ENCODE data around the gene ATP6V1F. TPM values are rescaled to one million over a fixed set of nuclear protein-coding genes. Genes with fewer than 3 reads are reported as not detected.

The ATP6V1F gene
- total RNA-seq, 1 experiment from 2014 or later, result 234 TPM

GRCh38 chr7:128835790-128836641 is 26.6 kb upstream of the ATP6V1F start:
- DNase-seq (ENCODE audit: low read depth), result no peak

- no peak for DNase-seq (ENCODE audit: low read depth)
Observed at GRCh38 chr7:128836729-128837348, 25.8 kb upstream of the ATP6V1F start.

GRCh38 chr7:128837521-128837921 is 25.1 kb upstream of the ATP6V1F start:
- DNase-seq (ENCODE audit: low read depth), result no peak

- no peak for DNase-seq (ENCODE audit: low read depth)
Observed at GRCh38 chr7:128838109-128838779, 24.4 kb upstream of the ATP6V1F start.

- DNase-seq (ENCODE audit: low read depth), result no peak
Observed at GRCh38 chr7:128838981-128839731, 23.5 kb upstream of the ATP6V1F start.

GRCh38 chr7:128839751-128840177 is 22.9 kb upstream of the ATP6V1F start:
- DNase-seq (ENCODE audit: low read depth), result no peak

- no peak for DNase-seq (ENCODE audit: low read depth)
Observed at GRCh38 chr7:128840326-128841170, 22.1 kb upstream of the ATP6V1F start.

- DNase-seq (ENCODE audit: low read depth), result no peak
Observed at GRCh38 chr7:128841171-128841690, 21.4 kb upstream of the ATP6V1F start.

- peak; percentile 25 for DNase-seq (ENCODE audit: low read depth)
Observed at GRCh38 chr7:128841921-128842673, 20.6 kb upstream of the ATP6V1F start.

- no peak for DNase-seq (ENCODE audit: low read depth)
Observed at GRCh38 chr7:128842674-128843641, 19.7 kb upstream of the ATP6V1F start.

GRCh38 chr7:128843938-128844621 is 18.6 kb upstream of the ATP6V1F start:
- DNase-seq (ENCODE audit: low read depth), result no peak

GRCh38 chr7:128844777-128845311 is 17.8 kb upstream of the ATP6V1F start:
- DNase-seq (ENCODE audit: low read depth), result no peak

GRCh38 chr7:128845475-128845874 is 17.2 kb upstream of the ATP6V1F start:
- DNase-seq (ENCODE audit: low read depth), result no peak

GRCh38 chr7:128845987-128846386 is 16.7 kb upstream of the ATP6V1F start:
- DNase-seq (ENCODE audit: low read depth), result no peak

GRCh38 chr7:128846781-128847444 is 15.7 kb upstream of the ATP6V1F start:
- DNase-seq (ENCODE audit: low read depth), result no peak

- no peak for DNase-seq (ENCODE audit: low read depth)
Observed at GRCh38 chr7:128847721-128848211, 14.9 kb upstream of the ATP6V1F start.
